K562 (cell line): ENCODE results near the gene TMEM214. TPM values are rescaled to one million over a fixed set of nuclear protein-coding genes. Genes with fewer than 3 reads are reported as not detected.

ENCODE experiments used
- ARID1B ChIP-seq: fragments of 450-650 bp; IDR thresholded peaks from 2 replicates; pipeline ENCODE4 v1.6.1; 2016; ENCODE audit warnings: antibody characterized with exemption, mild to moderate bottlenecking, inconsistent platforms
- ATF4 ChIP-seq: fragments of 450-650 bp; formaldehyde crosslinking; IDR thresholded peaks from 2 replicates; pipeline ENCODE4 v1.4.0; 2022; ENCODE audit warnings: mild to moderate bottlenecking, moderate library complexity
- BCLAF1 ChIP-seq, 2 experiments: fragments of 450-650 bp in 1 of 2; IDR thresholded peaks; 2 replicates each; pipeline ENCODE4 v1.6.1; 2011 to 2017; ENCODE audit warnings: low read depth in 2 of 2, antibody characterized with exemption in 1 of 2, borderline replicate concordance in 1 of 2, low read length in 1 of 2, mild to moderate bottlenecking in 1 of 2, mixed read lengths in 1 of 2; ENCODE audit not compliant: control insufficient read depth in 1 of 2
- BHLHE40 ChIP-seq: IDR thresholded peaks from 2 replicates; pipeline ENCODE4 v1.6.1; 2011; ENCODE audit warnings: low read length, improper control_type of control experiment
- CBX2 ChIP-seq: fragments of 200-600 bp; sonication (generic); IDR thresholded peaks from one replicate; pipeline ENCODE4 v1.6.1; 2012; ENCODE audit warnings: mild to moderate bottlenecking, low read length, inconsistent platforms; ENCODE audit not compliant: insufficient read depth, poor library complexity, severe bottlenecking
- CCAR2 ChIP-seq: fragments of 200-400 bp; formaldehyde crosslinking; IDR thresholded peaks from 2 replicates; pipeline ENCODE4 v1.6.1; 2017; ENCODE audit warnings: mild to moderate bottlenecking, low read depth, low read length
- CXXC5 ChIP-seq: fragments of 250-450 bp; sonication (Bioruptor Pico); IDR thresholded peaks from 2 replicates; pipeline ENCODE4 v1.8.0; 2022; ENCODE audit warnings: inconsistent platforms, mild to moderate bottlenecking, moderate library complexity
- ETV6 ChIP-seq, 3 experiments: fragments of 150-350 bp in 1 of 3; sonication (generic) in 1 of 3; formaldehyde crosslinking in 1 of 3; IDR thresholded peaks; 2 replicates each; pipeline versions ENCODE4 v1.6.1 to v1.8.0; 2014 to 2022; ENCODE audit warnings: borderline replicate concordance in 2 of 3, low read depth in 2 of 3, antibody characterized with exemption in 1 of 3, low read length in 1 of 3, mild to moderate bottlenecking in 1 of 3, missing genetic modification reagents in 1 of 3
- EWSR1 ChIP-seq: fragments of 450-650 bp; IDR thresholded peaks from 2 replicates; pipeline ENCODE4 v1.6.1; 2018; ENCODE audit warnings: borderline replicate concordance, mild to moderate bottlenecking, low read depth, moderate library complexity; ENCODE audit not compliant: partially characterized antibody
- GATAD2B ChIP-seq: fragments of 450-650 bp; IDR thresholded peaks from 2 replicates; pipeline ENCODE4 v1.6.1; 2017; ENCODE audit warnings: mild to moderate bottlenecking, borderline replicate concordance
- HDAC1 ChIP-seq, 2 experiments: fragments of 450-650 bp; IDR thresholded peaks; 2 replicates each; pipeline ENCODE4 v1.6.1; 2016 to 2017; ENCODE audit warnings: inconsistent platforms in 1 of 2, mild to moderate bottlenecking in 1 of 2, moderate library complexity in 1 of 2
- HOXB6 ChIP-seq: fragments of 250-450 bp; sonication (Bioruptor Pico); IDR thresholded peaks from 2 replicates; pipeline ENCODE4 v1.5.1; 2022; ENCODE audit warnings: mild to moderate bottlenecking, borderline replicate concordance
- JUND ChIP-seq, 2 experiments: IDR thresholded peaks; 2 replicates in 1 of 2; 3 replicates in 1 of 2; pipeline ENCODE4 v1.6.1; 2011; ENCODE audit warnings: borderline replicate concordance in 2 of 2, low read depth in 2 of 2, low read length in 2 of 2, improper control_type of control experiment in 1 of 2, missing biosample characterization in 1 of 2, missing genetic modification characterization in 1 of 2, missing genetic modification reagents in 1 of 2
- KDM1A ChIP-seq, 2 experiments: fragments of 450-650 bp; IDR thresholded peaks; 2 replicates each; pipeline ENCODE4 v1.6.1; 2016; ENCODE audit warnings: mild to moderate bottlenecking in 2 of 2
- KLF16 ChIP-seq: IDR thresholded peaks from 2 replicates; pipeline ENCODE4 v1.6.1; 2016; ENCODE audit warnings: antibody characterized with exemption
- MTA2 ChIP-seq: fragments of 450-650 bp; IDR thresholded peaks from 2 replicates; pipeline ENCODE4 v1.6.1; 2016; ENCODE audit warnings: low read depth
- MYC ChIP-seq, 2 experiments: fragments of 250-450 bp in 1 of 2; sonication (Bioruptor Pico) in 1 of 2; IDR thresholded peaks; 2 replicates each; pipeline versions ENCODE4 v1.5.1 to v1.6.1; 2012 to 2021; ENCODE audit warnings: low read depth in 2 of 2, borderline replicate concordance in 1 of 2, improper control_type of control experiment in 1 of 2, low read length in 1 of 2, mild to moderate bottlenecking in 1 of 2, moderate library complexity in 1 of 2
- NR2C1 ChIP-seq, 2 experiments: fragments of 450-650 bp; IDR thresholded peaks; 2 replicates each; pipeline ENCODE4 v1.6.1; 2017; ENCODE audit warnings: mild to moderate bottlenecking in 2 of 2, antibody characterized with exemption in 1 of 2, inconsistent platforms in 1 of 2, missing compliant biosample characterization in 1 of 2, missing genetic modification characterization in 1 of 2
- PHF21A ChIP-seq: fragments of 450-650 bp; IDR thresholded peaks from 2 replicates; pipeline ENCODE4 v1.6.1; 2017; ENCODE audit warnings: low read depth, borderline replicate concordance
- POLR2AphosphoS2 ChIP-seq: IDR thresholded peaks from 2 replicates; pipeline ENCODE4 v1.6.1; 2012; ENCODE audit warnings: low read length, improper control_type of control experiment
- SMARCA5 ChIP-seq: fragments of 450-650 bp; IDR thresholded peaks from 2 replicates; pipeline ENCODE4 v1.6.1; 2016
- ZNF766 ChIP-seq: fragments of 200-800 bp; sonication (Bioruptor generic); conservative IDR thresholded peaks from 2 replicates; pipeline ENCODE4 v1.6.1; 2016; ENCODE audit warnings: missing genetic modification characterization, missing compliant biosample characterization
- polyA plus RNA-seq, 8 experiments: library from polyadenylated mRNA; depleted of rRNA in 4 of 8; stranded (reverse) in 5 of 8; unstranded in 3 of 8; fragments of >200 nt; fragmentation: Nextera tagmentation in 2 of 8; fragmentation: Illumina TruSeq in 1 of 8; extraction: Ambion mirVana in 2 of 8; extraction: Trizol in 1 of 8; gene quantifications; 2 replicates each; pipeline versions ENCODE4 v1.2.1 to v1.2.3, GENCODE V29; 2011 to 2014; ENCODE audit warnings: inconsistent platforms in 1 of 8, missing spikeins in 1 of 8
- total RNA-seq, 7 experiments: library from RNA; depleted of rRNA in 6 of 7; stranded (reverse); fragments of >200 nt in 6 of 7; fragmentation: Illumina TruSeq in 2 of 7; extraction: Trizol in 2 of 7; gene quantifications; 2 replicates each; pipeline versions ENCODE4 v1.2.1 to v1.2.3, GENCODE V29; 2011 to 2021; ENCODE audit warnings: low replicate concordance in 1 of 7

Gene TMEM214
- total and polyA plus RNA-seq, 9 of the 15 experiments (the other 6 are each of a cell fraction or from before 2014, with no cell fraction given): 11.4 to 81.4 (median 44.1) TPM

- peak in 1 of 2 experiments; percentile 59; a peak in 1 of 4 replicates for TF ChIP-seq ETV6 (IDR thresholded peaks at IDR 0.05; ENCODE audit: borderline replicate concordance in 1 of 2, low read depth in 2 of 2, low read length in 1 of 2)
- no peak for TF ChIP-seq ETV6 (CRISPR knock-in tag; IDR thresholded peaks at IDR 0.05; ENCODE audit: borderline replicate concordance)
- TF ChIP-seq KLF16: peak; percentile 81
- no peak for TF ChIP-seq CBX2
- TF ChIP-seq PHF21A: no peak
- TF ChIP-seq ARID1B: peak; percentile 93
- peak; percentile 82 to 87 for TF ChIP-seq KDM1A (IDR thresholded peaks at IDR 0.05)
- TF ChIP-seq ATF4 (CRISPR knock-in tag): no peak
- no peak for TF ChIP-seq GATAD2B
- no peak for TF ChIP-seq BHLHE40
- no peak for TF ChIP-seq CCAR2
- peak in 1 of 2 experiments; percentile 19; a peak in 2 of 4 replicates for TF ChIP-seq HDAC1 (IDR thresholded peaks at IDR 0.05)
- TF ChIP-seq POLR2AphosphoS2: no peak
- TF ChIP-seq NR2C1 (IDR thresholded peaks at IDR 0.05): peak; percentile 81
- peak; percentile 89 for TF ChIP-seq NR2C1 (tag; IDR thresholded peaks at IDR 0.05)
- peak; percentile 70 for TF ChIP-seq JUND (IDR thresholded peaks at IDR 0.05; ENCODE audit: borderline replicate concordance, low read depth, low read length)
- TF ChIP-seq JUND (tag; IDR thresholded peaks at IDR 0.05; ENCODE audit: borderline replicate concordance, low read depth, low read length): no peak; the same call in 1 of the 3 replicates
- no peak for TF ChIP-seq EWSR1
- TF ChIP-seq CXXC5: peak; percentile 37
- TF ChIP-seq MTA2: peak; percentile 82
- TF ChIP-seq SMARCA5: no peak
- TF ChIP-seq MYC (IDR thresholded peaks at IDR 0.05; ENCODE audit: low read depth, low read length): peak; percentile 65
- TF ChIP-seq MYC (CRISPR knock-in tag; IDR thresholded peaks at IDR 0.05; ENCODE audit: borderline replicate concordance, low read depth): no peak
- no peak for TF ChIP-seq HOXB6
- TF ChIP-seq BCLAF1 (IDR thresholded peaks at IDR 0.05; ENCODE audit: borderline replicate concordance in 1 of 2, control insufficient read depth in 1 of 2, low read depth in 2 of 2, low read length in 1 of 2): no peak
- TF ChIP-seq ZNF766 (CRISPR knock-in tag): peak; percentile 68
Measured at GRCh38 chr2:27007416-27008374, 25.1 kb upstream of the TMEM214 start (continued).
